ENCODE measurements around the gene ARHGEF1. TPM values are rescaled to one million over a fixed set of nuclear protein-coding genes. Genes with fewer than 3 reads are reported as not detected.

ARHGEF1 gene
- total RNA-seq, 1 donor from 2014 or later: 25.0 TPM

DNA sequence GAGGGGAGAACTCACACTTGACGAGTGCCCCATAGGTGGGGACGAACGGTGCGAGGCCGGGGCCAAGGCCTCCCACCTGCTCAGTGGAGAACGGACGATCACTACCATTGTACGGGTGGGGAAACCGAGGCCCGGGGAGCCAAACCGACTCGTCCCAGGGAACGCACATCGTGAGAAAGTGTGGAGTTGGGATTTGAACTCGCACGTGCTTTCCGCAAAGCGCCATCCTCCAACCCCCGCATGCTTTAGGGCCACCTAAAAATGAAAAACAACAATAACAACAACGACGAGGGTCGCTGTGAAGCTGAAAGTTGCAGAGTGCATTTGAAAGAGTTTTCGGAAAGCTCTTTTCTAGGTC, 458 bp downstream of the ARHGEF1 start:
- no peak for FAIRE-seq
- H3K4me3 ChIP-seq (ENCODE audit: low read depth, low read length): peak overlapping the region; percentile 59
- peaks cover 1% of the 10 kb centered on the region for H3K36me3 ChIP-seq (ENCODE audit: control insufficient read depth, insufficient read depth, low read length)
- no peak for DNase-seq (ENCODE audit: low read depth)
- no peaks in the 10 kb centered on the region for H3K27me3 ChIP-seq (ENCODE audit: control insufficient read depth, insufficient read depth, low read length)
- TF ChIP-seq, protein P1, sequence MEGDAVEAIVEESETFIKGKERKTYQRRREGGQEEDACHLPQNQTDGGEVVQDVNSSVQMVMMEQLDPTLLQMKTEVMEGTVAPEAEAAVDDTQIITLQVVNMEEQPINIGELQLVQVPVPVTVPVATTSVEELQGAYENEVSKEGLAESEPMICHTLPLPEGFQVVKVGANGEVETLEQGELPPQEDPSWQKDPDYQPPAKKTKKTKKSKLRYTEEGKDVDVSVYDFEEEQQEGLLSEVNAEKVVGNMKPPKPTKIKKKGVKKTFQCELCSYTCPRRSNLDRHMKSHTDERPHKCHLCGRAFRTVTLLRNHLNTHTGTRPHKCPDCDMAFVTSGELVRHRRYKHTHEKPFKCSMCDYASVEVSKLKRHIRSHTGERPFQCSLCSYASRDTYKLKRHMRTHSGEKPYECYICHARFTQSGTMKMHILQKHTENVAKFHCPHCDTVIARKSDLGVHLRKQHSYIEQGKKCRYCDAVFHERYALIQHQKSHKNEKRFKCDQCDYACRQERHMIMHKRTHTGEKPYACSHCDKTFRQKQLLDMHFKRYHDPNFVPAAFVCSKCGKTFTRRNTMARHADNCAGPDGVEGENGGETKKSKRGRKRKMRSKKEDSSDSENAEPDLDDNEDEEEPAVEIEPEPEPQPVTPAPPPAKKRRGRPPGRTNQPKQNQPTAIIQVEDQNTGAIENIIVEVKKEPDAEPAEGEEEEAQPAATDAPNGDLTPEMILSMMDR (IDR thresholded peaks at IDR 0.05; ENCODE audit: insufficient read depth, low read length, severe bottlenecking): no peak

DNA sequence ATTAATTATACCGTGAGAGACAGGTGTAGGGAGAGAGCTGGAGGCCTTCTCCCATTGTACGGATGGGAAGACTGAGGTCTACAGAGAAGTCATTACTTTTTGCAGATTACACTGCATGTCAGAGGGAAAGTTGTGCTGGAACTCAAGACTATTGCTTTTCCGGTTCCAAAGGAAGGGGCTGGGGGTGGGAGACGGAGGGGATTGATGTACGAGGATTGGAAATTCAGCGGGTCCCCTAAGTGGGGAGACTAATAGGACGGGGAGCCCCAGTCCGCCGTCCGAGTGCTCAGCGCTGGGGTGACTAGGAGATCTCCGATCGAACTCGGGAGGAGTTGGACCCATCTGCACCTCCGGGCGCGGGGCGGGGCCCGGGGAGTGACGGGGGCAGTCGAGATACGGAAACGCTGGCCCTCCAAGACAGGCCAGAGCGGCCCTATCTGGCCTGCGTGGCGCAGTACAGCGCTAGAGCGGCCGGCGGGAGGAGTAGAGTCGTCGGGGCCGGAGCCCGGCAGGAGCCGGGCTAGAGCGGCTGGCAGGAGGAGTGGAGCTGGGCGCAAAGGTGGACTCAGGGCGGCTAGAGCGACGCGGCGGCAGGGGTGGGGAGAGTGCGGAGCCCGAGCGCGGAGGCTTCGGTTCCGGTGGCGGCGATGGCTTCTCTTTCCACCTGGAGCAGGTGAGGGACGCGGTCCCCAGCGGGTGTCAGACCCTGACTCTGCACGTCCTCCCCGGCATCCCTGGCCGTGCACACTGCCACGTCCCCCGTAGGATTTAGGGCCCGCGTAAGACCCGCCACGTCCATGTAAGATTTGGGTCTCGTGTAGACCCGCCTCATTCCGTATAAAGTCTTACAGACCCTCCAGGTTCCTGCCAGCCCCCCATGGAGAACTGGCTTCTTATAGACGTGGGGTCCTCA, 1.1 kb downstream of the ARHGEF1 start:
- FAIRE-seq (no peak), DNase-seq (ENCODE audit: low read depth) (peak; percentile 86)
- TF ChIP-seq, protein P1 (IDR thresholded peaks at IDR 0.05; ENCODE audit: insufficient read depth, low read length, severe bottlenecking): no peak
- Histone ChIP-seq H3K4me3 (ENCODE audit: low read depth, low read length) (peak overlapping the region; percentile 59), H3K27me3 (ENCODE audit: control insufficient read depth, insufficient read depth, low read length) (no peaks in the 10 kb centered on the region), H3K36me3 (ENCODE audit: control insufficient read depth, insufficient read depth, low read length) (peaks cover 4% of the 10 kb centered on the region)

DNA sequence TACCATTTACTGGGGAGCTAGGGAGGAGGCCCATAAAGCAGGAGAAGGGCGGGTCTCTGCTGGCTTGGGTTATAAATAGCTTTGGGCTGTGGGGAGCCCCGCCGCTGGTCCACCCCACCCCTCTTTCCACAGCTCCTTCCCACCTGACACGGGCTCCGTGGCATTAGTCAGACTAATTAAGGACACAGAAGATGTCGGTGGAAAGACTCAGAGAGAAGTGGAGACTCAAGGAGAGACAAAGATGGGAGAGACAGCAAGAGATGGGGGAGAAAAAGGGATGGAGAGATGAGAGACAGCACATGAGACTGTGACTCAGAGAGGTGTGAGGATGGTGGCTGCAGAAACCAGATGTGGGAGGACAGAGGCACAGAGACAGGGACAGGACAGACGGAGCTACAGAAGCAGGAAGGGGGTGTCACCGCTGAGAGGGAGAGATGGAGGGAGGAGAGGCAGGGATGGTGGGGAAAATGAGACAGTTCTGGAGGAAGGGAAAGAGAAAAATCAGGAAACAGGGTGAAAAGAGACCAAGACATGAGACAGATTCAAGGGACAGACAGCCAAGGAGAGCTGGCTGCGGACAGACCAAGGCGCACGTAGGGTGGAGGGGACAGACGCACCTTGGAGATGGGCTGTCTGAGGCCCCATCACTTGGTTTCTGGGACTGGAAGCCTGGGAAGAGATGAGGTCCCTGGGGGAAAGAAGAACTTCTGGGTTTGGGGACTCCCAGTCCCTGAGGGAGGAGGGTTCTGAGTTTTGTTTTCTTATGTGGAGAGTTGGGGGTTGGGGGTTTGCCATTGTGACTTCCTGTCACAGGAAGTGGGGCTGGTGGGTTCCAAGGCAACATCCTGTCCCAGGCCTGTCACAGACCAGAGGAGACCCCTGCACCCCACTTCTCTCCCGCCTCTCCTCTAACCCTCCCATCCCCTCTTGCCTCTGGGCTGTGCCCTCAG, 4.1 kb downstream of the ARHGEF1 start:
- DNase-seq (ENCODE audit: low read depth): peak; percentile 52
- H3K27me3 ChIP-seq (ENCODE audit: control insufficient read depth, insufficient read depth, low read length): no peaks in the 10 kb centered on the region
- no peak for FAIRE-seq
- no peak overlapping the region for H3K4me3 ChIP-seq (ENCODE audit: low read depth, low read length)
- H3K36me3 ChIP-seq (ENCODE audit: control insufficient read depth, insufficient read depth, low read length): peaks cover 13% of the 10 kb centered on the region
- TF ChIP-seq, protein P1 (IDR thresholded peaks at IDR 0.05; ENCODE audit: insufficient read depth, low read length, severe bottlenecking): no peak

DNA sequence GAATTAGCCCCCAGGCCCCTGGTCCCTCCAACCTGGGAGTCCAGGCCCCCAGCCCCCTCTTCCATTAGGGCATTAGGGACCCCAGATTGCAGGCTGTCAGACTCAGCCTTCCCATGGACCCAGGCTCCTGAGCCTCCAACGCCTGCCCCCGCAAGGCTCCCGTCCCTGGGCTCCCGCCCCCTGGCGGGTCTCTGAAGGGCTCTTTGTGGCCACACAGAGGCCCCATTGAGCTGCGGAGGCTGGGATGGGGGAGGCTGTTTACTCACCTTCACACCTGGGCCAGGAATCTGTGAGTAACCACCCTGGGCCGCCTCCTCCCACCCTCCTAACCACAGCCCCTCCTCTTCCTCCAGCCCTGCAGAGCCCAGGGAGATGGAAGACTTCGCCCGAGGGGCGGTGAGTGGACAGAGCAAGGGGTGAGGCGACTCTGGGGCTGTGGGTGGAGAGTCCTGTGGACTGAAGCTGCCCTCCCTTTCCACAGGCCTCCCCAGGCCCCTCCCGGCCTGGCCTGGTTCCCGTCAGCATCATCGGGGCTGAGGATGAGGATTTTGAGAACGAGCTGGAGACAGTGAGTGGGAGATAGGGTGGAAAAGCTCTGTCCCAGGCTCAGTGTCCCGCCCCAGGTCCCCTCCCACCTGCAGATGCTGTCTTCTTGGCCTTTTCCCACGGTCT, 4.9 kb downstream of the ARHGEF1 start:
- no peak overlapping the region for H3K4me3 ChIP-seq (ENCODE audit: low read depth, low read length)
- DNase-seq (ENCODE audit: low read depth): peak; percentile 96

DNA sequence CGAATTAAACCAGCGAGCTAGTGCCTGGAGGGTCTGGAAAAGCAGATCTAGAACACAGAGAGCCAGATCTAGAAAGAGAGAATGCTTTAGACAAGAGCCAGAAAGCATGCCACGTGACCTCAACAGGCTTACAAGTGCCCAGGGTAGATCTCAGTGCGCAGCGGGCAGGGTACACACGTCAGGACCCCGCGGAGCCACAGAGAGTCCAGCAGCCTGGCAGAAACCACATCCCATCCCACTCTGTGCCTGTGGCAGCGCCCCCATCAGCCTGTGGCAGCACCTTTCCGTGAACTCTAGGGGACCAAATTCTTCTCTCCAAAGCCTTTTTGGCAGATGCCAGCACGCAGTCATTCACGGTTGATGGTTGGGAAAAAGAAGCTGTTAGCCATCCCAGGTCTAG, 5.9 kb downstream of the ARHGEF1 start:
- TF ChIP-seq, protein P1 (IDR thresholded peaks at IDR 0.05; ENCODE audit: insufficient read depth, low read length, severe bottlenecking): no peak
- Histone ChIP-seq H3K27me3 (ENCODE audit: control insufficient read depth, insufficient read depth, low read length) (no peaks in the 10 kb centered on the region), H3K4me3 (ENCODE audit: low read depth, low read length) (no peak overlapping the region), H3K36me3 (ENCODE audit: control insufficient read depth, insufficient read depth, low read length) (peaks cover 18% of the 10 kb centered on the region)
- DNase-seq (ENCODE audit: low read depth) (no peak), FAIRE-seq (no peak)

More for the DNA sequence above, 4.9 kb downstream of the ARHGEF1 start:
- H3K36me3 ChIP-seq (ENCODE audit: control insufficient read depth, insufficient read depth, low read length): peaks cover 18% of the 10 kb centered on the region
- no peaks in the 10 kb centered on the region for H3K27me3 ChIP-seq (ENCODE audit: control insufficient read depth, insufficient read depth, low read length)
- no peak for FAIRE-seq
- TF ChIP-seq, protein P1 (IDR thresholded peaks at IDR 0.05; ENCODE audit: insufficient read depth, low read length, severe bottlenecking): peak; percentile 80
